NCI-H526 treated with DMSO at 0.1 percent for 48 hours (cell line): ENCODE measurements around the gene RNF187.
A peak's percentile ranks its signal among the peaks of the same experiment; 100 is the strongest.

Experiments used
- DNase-seq: peaks from one replicate; lab custom pipeline; 2025; lab: John Stamatoyannopoulos, UW

RNF187 gene

DNA sequence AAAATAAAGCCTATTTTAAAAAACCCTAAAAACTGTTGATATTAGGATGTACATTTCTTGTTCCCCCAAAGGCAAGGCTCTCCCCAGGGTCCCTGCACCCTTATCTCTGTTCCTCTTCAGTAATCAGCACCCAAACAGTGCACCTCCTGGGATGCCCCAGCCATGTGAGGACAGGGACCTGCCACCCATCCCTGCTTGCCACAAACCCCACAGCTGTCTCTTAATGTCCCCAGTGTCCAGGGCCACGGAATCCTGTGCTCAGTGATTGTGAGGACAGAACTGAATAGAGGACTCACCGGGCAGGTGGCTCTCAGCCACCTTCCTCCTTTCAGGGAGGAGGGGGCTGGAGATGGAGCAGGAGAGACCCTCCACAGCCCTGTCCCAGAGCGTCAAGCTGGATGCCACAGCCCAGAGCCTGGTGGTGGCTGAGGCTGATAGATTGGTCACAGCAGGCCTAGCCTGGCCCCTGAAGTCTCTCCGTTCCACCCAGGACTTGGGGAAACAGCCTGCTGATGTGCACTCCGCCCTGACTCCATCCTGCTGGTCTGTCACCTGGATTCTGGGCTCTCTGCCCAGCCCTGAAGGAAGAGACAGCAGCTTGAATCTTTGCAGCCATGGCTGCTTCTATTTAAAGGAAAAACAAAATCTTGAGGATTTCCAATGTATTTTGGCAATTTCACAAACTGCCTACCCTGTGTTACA lies 23.1 kb downstream of the RNF187 start:
- no peak for DNase-seq

DNA sequence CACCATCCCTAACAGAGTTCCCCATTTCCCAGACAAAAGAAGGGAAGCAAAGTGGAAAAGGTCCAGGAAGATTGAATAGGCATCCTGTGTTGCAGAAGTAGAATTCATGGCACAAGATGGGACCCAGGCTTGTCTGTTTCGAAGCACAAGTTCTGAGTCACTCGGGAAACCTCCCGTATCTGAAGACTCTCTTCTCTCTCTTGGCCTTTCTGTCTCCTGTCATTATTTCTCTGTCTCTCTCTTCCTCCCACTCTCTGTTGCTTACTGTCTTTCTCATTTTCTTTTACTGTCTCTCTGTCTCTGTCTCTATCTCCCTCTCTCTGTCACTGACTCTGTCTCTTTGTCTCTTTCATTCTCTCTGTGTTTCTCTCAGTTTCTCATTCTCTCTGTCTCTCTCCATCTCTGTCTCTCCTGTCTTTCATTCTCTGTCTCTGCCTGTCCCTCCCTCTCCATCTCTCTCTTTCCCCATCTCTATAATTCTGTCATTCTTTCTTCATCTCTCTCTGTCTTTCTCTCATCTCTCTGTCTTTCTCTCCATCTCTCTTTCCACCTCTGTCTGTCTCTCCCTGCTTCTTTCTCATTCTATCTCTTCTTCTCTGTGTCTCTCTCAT lies 23.7 kb downstream of the RNF187 start:
- DNase-seq: no peak

DNA sequence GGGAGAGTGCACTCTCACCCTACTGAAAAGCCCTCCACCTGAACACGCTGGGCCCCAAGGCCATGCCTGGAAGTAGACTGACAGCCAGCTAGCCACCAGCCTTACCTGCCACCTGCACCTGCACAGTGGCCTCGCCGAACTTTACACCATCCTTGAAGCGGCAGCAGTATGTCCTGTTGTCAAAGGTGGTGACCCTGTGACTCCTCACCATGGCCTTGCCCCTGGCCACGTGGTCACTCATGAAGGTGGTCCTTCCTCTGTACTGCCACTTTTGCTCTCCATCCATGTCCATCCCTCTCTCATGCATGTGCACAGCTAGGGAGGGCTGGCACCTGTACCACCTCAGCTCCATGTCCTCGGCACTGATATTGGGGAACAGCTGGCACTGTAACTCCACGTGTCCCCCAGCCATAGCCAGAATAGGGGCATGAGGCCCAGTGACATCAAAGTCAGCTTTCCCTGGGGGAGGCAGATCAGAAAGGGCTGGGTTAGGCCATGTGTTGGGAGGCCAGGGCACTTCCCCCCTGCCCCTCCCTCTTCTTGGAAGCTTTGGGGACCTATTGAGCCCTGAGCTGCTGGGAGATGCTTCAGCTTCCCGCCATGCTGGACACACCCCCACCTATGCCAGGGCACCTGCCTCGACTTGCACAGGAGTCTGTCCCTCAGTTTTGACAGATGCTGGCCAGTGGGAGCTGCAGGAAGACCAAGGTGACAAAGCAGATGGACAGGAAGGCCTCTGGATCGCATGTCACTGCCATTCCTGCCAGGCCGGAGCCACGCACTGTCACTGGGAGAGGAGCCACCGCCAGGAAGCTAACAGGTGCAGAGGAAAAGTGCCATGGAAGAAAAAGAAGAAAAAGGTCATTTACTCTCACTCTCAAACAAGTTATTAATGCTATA lies 24.6 kb downstream of the RNF187 start:
- no peak for DNase-seq

DNA sequence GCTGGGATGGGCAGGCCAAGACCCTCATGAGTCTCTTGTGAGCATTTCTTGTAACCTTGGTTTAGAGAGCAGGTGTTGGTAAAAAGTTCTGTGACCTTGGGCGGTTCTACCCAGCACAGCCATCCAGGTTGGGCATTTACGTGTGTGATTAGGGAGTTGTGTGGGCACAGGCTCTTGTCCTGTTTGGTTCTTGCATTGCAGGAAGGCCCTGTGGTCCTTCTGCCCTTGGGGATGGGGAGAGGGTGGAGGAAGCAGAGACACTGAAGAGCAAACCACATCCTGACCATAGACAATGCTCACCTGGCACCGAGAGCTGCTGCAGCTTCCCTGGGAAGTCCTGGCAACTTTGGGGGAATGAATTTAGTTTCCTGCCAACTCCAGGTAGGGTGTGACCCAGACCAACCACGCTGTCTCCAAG lies 25.6 kb downstream of the RNF187 start:
- no peak for DNase-seq

DNA sequence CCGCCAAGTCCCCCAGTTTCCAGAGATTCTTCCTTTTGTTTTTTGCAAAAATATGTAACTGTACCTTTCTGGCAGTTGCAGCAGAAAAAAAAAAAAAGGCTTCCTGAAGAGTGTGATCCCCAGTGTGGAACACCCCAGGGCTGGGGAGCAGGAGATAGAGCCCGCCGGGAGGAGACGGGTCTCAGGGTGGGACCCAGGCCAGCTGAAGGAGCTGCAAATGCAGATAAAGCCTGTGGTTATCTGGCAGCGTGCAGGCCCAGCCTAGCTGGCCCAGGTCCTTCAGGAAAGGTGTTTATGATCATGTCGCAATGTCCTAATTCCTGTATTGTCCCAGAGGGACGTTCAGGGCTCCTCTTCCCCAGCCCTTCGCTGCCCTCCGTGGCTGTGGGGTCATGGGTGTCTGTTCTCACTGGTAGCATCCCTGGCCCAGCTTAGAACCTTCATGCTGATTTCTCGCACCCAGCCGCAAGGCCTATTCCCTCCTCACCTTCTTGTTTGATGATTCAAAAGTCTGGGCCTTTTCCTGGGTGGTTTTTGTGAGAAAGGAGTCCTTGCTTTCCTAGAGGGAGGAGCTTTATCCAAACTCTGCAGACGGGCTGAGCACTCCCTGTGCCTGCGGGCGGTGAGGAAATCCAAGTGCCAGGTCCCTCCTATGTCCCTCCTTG lies 26.2 kb downstream of the RNF187 start:
- no peak for DNase-seq

DNA sequence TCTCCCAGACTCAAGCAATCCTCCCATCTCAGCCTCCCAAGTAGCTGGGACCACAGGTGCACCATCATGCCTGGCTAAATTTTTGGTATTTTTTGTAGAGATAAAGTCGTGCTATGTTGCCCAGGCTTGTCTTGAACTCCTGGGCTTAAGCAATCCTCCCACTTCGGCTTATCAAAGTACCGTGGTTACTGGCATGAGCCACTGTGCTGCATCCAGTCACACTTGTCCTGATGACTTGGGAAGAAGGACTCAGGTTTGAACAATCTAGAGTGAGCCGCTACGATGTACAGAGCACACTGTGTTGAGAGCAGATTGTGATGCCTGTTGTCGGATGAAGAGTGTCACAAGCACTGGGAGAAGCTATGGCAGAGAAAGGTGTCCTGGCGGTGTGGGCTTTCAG lies 27.2 kb downstream of the RNF187 start:
- no peak for DNase-seq

DNA sequence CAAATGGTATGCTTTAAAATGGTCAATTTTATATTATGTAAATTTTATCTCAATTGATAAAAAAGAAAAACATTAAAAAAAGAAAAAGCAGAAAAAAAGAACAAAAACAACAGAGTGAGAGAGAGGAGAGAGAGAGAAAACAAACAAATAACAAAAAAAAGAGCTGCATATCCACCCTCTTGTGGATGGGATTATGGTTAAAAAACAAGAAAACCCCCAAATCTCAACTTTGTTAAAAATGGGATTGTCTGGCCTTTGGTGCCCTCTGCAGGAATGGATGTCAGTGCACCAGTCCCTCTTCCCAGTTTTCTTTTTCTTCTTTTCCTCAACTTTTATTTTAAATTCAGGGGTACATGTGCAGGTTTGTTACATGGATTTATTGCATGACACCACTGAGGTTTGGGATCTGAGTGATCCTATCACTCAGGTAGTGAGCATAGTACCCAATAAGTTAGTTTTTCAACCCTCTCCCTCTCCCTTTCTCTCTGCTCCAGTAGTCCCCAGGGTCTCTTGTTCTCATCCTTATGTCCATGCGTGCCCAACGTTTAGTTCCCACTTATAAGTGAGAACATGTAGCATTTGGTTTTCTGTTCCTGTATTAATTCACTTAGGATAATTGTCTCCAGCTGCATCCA lies 28.1 kb downstream of the RNF187 start:
- DNase-seq: peak; percentile 0

DNA sequence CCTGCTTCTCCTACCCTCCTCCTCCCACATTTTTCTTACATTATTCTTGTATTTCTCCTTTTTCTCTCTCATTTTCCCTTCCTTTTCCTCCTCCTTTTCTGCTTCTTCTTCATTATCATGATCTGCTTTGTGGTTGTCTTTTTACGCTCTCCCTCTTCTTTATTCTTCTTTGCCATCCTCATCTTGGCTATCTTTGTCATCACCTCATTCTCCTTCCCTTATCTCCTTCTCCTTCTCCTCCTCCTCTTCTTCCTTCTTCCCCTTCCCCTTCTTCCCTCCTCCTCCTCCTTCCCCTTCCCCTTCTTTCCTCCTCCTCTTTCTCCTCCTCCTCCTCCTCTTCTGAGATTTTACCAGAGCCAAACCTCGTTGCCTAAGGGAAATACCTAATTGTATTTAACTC lies 30.5 kb downstream of the RNF187 start:
- no peak for DNase-seq

DNA sequence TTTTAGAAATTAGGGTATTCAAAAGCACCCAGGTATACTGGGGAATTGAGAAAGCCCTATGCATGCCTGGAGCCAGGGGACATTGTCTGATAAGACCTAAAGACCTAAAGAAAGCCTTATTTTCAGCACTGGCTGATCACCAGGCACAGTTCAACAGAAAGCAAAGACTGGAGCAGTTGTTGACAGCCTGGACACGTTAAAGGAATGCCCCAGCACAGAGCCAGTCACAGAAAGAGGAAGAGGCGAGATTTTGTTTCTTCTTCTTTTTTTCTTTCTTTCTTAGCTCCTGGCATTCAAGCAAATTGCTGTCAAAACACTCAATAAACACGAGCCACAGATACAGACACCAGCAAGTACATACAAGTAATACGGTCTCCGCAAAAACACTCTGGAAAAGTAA lies 40.4 kb downstream of the RNF187 start:
- DNase-seq: no peak

DNA sequence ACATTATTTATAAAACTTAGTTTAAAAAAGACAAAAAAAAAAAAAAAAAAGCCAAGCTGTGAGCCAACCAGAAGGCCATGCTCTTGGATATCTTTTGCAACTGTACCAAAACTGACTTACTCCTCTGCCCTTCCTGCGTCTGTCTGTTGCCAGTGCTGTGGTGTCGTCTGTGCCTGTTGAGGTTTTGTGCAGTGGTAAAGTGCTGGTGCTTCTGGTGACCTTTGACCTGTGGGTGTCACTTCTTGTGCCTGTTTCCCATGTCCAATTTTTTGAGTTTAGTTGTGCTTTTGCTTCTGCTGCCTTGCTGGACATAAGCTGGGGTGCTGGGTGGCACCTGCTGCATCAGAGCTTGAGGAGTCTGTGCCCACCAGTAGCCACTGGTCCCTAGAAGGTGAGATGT lies 41.4 kb downstream of the RNF187 start:
- no peak for DNase-seq

DNA sequence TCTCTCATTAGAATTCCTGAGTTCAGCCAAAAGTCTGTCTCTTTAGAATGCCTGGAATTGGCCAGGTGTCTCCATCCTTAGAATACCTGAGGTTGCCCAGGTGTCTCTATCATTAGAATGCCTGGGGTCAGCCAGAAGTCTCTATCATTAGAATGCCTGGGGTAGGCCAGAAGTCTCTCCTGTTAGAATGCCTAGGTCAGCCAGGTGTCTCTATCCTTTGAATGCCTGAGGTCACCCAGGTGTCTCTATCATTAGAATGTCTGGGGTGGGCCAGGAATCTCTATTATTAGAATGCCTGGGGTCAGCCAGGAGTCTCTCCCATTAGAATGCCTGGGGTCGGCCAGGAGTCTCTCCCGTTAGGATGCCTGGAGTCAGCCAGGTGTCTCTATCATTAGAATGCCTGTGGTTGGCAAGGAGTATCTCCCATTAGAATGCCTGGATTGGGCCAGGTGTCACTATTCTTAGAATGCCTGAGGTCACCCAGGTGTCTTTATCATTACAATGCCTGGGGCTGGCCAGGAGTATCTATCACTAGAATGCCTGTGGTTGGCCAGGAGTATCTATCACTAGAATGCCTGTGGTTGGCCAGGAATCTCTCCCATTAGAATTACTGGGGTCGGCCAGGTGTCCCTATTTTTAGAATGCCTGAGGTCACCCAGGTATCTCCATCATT lies 43.0 kb downstream of the RNF187 start:
- DNase-seq: no peak

DNA sequence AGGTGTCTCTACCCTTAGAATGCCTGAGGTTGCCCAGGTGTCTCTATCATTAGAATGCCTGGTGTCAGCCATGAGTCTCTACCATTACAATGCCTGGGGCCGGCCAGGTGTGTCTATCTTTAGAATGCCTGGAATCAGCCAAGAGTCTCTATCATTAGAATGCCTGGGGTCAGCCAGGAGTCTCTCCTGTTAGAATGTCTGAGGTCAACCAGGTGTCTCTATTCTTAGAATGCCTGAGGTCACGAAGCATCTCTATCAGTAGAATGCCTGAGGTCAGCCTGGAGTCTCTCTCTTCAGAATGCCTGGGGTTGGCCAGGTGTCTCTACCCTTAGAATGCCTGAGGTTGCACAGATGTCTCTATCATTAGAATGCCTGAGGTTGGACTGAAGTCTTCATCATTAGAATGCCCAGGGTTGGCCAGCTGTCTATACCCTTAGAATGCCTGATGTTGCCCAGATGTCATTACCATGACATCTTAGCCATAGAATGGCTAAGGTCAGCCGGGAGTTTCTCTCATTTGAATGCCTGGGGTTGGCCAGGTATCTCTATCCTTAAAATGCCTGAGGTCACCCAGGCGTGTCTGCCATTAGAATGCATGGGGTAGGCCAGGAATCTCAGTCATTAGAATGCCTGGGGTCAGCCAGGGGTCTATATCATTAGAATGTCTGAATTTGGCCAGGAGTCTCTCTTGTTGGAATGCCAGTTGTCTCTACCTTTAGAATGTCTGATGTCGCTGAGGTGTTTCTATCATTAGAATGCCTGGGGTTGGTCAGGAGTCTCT lies 44.0 kb downstream of the RNF187 start:
- no peak for DNase-seq

DNA sequence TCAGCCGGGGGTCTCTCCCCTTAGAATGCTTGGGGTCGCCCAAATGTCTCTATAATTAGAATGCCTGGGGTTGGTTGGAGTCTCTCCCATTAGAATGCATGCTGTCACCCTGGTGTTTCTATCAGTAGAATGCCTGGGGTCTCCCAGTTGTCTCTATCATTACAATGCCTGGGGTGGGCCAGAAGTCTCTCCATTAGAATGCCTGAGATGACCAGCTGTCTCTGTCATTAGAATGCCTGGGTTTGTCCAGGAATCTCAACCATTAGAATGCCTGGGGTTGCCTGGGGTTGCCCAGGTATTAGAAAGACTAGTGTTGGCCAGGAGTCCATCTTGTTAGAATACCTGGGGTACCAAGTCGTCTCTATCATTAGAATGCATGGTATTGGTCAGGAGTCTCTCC lies 51.6 kb downstream of the RNF187 start:
- no peak for DNase-seq

DNA sequence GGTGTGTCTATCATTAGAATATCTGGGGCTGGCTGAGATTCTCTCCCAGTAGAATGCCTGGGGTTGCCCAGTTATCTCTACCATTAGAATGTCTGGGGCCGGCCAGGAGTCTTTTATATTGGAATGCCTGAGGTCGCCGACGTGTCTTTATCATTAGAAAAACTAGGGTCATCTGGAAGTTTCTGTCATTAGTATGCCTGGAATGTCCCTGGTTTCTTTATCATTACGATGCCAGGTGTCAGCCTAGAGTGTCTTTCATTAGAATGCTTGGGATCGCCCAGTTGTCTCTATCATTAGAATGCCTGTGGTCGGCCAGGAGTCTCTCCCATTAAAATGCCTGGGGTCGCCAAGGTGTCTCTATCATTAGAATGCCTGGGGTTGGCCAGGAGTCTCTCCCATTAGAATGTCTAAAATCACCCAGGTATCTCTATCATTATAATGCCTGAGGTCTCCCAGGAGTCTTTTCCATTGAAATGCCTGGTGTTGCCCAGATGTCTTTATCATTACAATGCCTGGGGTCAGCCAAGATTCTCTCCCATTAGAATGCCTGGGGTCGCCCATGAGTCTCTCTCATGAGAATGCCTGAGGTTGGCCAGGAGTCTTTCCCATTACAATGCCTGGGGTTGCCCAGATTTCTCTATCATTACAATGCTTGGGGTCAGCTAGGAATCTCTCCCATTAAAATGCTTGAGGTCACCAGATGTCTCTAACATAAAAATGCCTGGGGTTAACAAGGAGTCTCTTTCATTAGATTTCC lies 53.2 kb downstream of the RNF187 start:
- no peak for DNase-seq

DNA sequence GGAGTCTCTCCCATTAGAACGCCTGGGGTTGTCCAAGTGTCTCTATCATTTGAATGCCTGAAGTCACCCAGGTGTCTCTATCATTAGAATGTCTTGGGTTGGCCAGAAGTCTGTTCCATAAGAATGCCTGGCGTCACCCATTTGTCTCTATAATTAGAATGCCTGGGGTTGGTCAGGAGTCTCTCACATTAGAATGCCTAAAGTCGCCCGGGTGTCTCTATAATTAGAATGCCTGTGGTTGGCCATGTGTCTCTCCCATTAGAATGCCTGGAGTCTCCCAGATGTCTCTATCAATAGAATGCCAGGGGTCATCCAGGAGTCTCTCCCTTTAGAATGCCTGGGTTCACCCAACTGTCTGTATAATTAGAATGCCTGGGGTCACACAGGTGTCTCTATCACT lies 54.5 kb downstream of the RNF187 start:
- no peak for DNase-seq

DNA sequence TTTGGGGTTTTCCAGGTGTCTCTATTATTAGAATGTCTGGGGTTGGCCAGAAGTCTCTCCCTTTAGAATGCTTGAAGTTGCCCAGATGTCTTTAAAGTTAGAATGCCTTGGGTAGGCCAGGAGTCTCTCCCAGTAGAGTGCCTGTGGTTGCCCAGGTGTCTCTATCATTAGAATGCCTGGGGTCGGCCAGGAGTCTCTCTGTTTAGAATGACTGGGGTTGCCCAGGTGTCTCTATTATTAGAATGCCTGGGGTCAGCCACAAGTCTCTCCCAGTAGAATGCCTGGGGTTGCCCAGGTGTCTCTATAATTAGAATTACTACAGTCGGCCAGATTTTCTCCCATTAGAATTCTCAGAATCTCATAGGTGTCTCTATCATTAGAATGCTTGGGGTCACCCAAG lies 55.2 kb downstream of the RNF187 start:
- no peak for DNase-seq

DNA sequence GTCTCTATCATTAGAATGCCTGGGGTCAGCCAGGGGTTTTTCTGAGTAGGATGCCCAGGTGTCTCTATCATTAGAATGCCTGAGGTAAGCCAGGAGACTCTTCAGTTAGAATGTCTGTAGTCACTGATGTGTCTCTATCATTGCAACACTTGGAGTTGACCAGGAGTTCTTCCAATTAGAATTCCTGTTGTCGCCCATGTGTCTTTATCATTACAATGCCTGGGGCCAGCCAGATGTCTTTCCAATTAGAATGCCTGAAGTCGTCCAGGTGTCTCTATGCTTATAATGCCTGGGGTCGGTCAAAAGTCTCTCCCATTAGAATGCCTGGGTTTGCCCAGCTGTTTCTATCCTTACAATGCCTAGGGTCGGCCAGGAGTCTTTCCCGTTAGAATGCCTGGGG lies 55.8 kb downstream of the RNF187 start:
- no peak for DNase-seq

DNA sequence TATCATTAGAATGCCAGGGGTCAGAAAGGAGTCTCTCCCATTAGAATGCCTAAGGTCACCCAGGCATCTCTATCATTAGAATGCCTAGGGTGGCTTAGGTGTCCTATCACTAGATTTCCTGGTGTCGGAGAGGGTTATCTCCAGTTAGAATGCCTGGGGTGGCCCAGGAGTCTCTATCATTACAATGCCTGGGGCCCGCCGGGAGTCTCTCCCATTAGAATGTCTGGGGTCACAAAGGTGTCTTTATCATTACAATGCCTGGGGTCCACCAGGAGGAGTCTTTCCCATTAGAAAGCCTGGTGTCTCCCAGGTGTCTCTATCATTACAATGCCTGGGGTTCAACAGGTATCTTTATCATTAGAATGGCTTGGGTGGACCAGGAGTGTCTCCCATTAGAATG lies 56.2 kb downstream of the RNF187 start:
- DNase-seq: no peak

DNA sequence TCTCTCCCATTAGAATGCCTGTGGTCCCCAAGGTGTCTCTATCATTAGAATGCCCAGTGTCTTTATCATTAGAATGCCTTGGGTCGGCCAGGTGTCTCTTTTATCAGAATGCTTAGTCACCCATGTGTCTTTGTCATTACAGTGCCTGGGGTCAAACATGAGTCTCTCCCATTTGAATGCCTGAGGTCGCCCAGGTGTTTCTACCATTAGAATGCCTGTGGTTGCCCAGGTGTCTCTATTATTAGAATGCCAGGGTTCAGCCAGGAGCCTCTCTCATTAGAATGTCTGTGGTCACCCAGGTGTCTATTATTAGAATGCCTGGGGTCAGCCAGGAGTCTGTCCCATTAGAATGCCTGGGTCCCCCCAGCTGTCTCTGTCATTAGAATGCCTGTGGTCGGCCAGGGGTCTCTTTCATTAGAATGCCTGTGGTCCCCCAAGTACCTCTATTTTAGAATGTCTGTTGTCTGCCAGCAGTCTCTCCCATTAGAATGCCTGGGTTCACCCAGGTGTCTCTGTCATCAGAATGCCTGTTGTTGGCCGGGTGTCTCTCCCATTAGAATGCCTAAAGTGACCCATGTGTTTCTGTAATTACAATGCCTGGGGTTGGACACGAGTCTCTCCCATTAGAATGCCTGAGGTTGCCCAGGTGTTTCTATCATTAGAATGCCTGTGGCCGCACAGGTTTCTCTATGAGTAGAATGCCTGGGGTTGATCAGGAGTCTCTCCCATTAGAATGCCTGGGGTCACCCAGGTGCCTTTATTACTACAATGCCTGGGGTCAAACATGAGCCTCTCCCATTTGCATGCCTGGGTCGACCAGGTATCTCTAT lies 57.1 kb downstream of the RNF187 start:
- no peak for DNase-seq
